HCT116 (cell line): ENCODE results near the gene CDH13. TPM values are rescaled to one million over a fixed set of nuclear protein-coding genes. Genes with fewer than 3 reads are reported as not detected.

ENCODE experiments used
- ATAC-seq: fragments of 200-7000 bp; cut with Tn5 transposase; 2 replicates; pipeline ENCODE4 v1.9.1; 2020; ENCODE audit warnings: mild to moderate bottlenecking, moderate library complexity
- BruUV-seq: library from RNA; stranded (reverse); fragments of 400-500 nt; replicated peaks from 2 replicates; lab custom pipeline; 2021; lab: Mats Ljungman, UMichigan
- CTCF ChIA-PET: fragments of 300-600 bp; sonication (Branson Sonifier 250); formaldehyde crosslinking; loops from one replicate; lab custom pipeline; 2021; ENCODE audit warnings: antibody characterized with exemption; lab: Charles Lee
- POLR2A ChIA-PET: fragments of 300-600, 350-600 bp; sonication (Branson Sonifier 250); formaldehyde crosslinking; loops from one replicate; lab custom pipeline; 2021; ENCODE audit warnings: antibody characterized with exemption; lab: Charles Lee
- RAD21 ChIA-PET, 2 experiments: fragments of 300-600 bp; sonication (Branson Sonifier 250); formaldehyde crosslinking; loops; one replicate each; lab custom pipeline; 2023; ENCODE audit warnings: low total read pairs in 2 of 2; ENCODE audit not compliant: uncharacterized antibody in 2 of 2, unreplicated experiment in 2 of 2, low non-redundant PET in 1 of 2; lab: Charles Lee
- DNase-seq: peaks from one replicate; pipeline ENCODE4 v3.0.0-alpha.2; 2010; ENCODE audit warnings: low read depth, low spot score
- H2AFZ ChIP-seq: fragments of 200-600 bp; shearing (Covaris generic), sonication (generic); 2 replicates; pipeline ENCODE4 v1.6.1; 2017; ENCODE audit warnings: low read depth, mixed run types, mixed read lengths, antibody characterized with exemption, low read length; ENCODE audit not compliant: poor library complexity, severe bottlenecking
- H3K27ac ChIP-seq: 2 replicates; pipeline ENCODE4 v1.5.1; 2012; ENCODE audit warnings: low read depth, low read length
- H3K27me3 ChIP-seq: fragments of 200-600 bp; sonication (generic); 2 replicates; pipeline ENCODE4 v1.6.1; 2016; ENCODE audit warnings: mixed run types, low read length, mixed read lengths; ENCODE audit not compliant: insufficient read depth
- H3K36me3 ChIP-seq, 2 experiments: fragments of 200-500 bp in 1 of 2; fragments of 200-600 bp in 1 of 2; sonication (Bioruptor generic) in 1 of 2; sonication (generic) in 1 of 2; 2 replicates each; pipeline versions ENCODE4 v1.5.1 to v1.6.1; 2014 to 2016; ENCODE audit warnings: low read length in 2 of 2, inconsistent platforms in 1 of 2, mixed read lengths in 1 of 2, mixed run types in 1 of 2; ENCODE audit not compliant: insufficient read depth in 2 of 2, control insufficient read depth in 1 of 2
- H3K4me1 ChIP-seq, 2 experiments: fragments of 200-600 bp in 1 of 2; sonication (generic) in 1 of 2; 2 replicates each; pipeline versions ENCODE4 v1.5.1 to v1.6.1; 2012 to 2017; ENCODE audit warnings: low read length in 2 of 2, inconsistent platforms in 1 of 2, mild to moderate bottlenecking in 1 of 2, mixed read lengths in 1 of 2, mixed run types in 1 of 2, moderate library complexity in 1 of 2; ENCODE audit not compliant: insufficient read depth in 2 of 2, control insufficient read depth in 1 of 2
- H3K4me2 ChIP-seq: fragments of 200-600 bp; sonication (generic); 2 replicates; pipeline ENCODE4 v1.6.1; 2017; ENCODE audit warnings: mixed run types, low read length, mixed read lengths
- H3K4me3 ChIP-seq, 2 experiments: fragments of 200-600 bp in 1 of 2; sonication (generic) in 1 of 2; replicated peaks in 1 of 2; 2 replicates each; pipeline ENCODE4 v1.5.1; 2011 to 2016; ENCODE audit warnings: low read length in 2 of 2, control low read depth in 1 of 2, low read depth in 1 of 2, mild to moderate bottlenecking in 1 of 2, mixed read lengths in 1 of 2, mixed run types in 1 of 2
- H3K79me2 ChIP-seq: fragments of 200-600 bp; sonication (generic); 2 replicates; pipeline ENCODE4 v1.6.1; 2017; ENCODE audit warnings: mild to moderate bottlenecking, mixed run types, low read length, moderate library complexity, mixed read lengths; ENCODE audit not compliant: insufficient read depth
- H3K9ac ChIP-seq: fragments of 200-600 bp; sonication (generic); 2 replicates; pipeline ENCODE4 v1.6.1; 2016; ENCODE audit warnings: low read length, mixed read lengths
- H3K9me2 ChIP-seq: fragments of 200-600 bp; sonication (generic), shearing (Covaris generic); 2 replicates; pipeline ENCODE4 v1.6.1; 2017; ENCODE audit warnings: mixed run types, mild to moderate bottlenecking, moderate library complexity; ENCODE audit not compliant: insufficient read depth
- H3K9me3 ChIP-seq, 2 experiments: fragments of 200-500 bp in 1 of 2; fragments of 200-600 bp in 1 of 2; sonication (Bioruptor generic) in 1 of 2; sonication (generic) in 1 of 2; 2 replicates each; pipeline ENCODE4 v1.6.1; 2014 to 2017; ENCODE audit warnings: low read length in 2 of 2, mixed read lengths in 2 of 2, inconsistent platforms in 1 of 2, low read depth in 1 of 2, mild to moderate bottlenecking in 1 of 2, mixed run types in 1 of 2, moderate library complexity in 1 of 2; ENCODE audit not compliant: control insufficient read depth in 1 of 2, insufficient read depth in 1 of 2
- H4K20me1 ChIP-seq: fragments of 200-600 bp; sonication (generic), shearing (Covaris generic); 2 replicates; pipeline ENCODE4 v1.6.1; 2017; ENCODE audit warnings: mixed run types, mild to moderate bottlenecking, moderate library complexity; ENCODE audit not compliant: insufficient read depth
- ATF3 ChIP-seq: IDR thresholded peaks from 2 replicates; pipeline ENCODE4 v1.6.1; 2012
- CBX3 ChIP-seq: IDR thresholded peaks from 2 replicates; pipeline ENCODE4 v1.6.1; 2012; ENCODE audit warnings: low read depth
- CEBPB ChIP-seq: IDR thresholded peaks from 2 replicates; pipeline ENCODE4 v1.6.1; 2012; ENCODE audit warnings: low read depth
- EGR1 ChIP-seq: IDR thresholded peaks from 2 replicates; pipeline ENCODE4 v1.6.1; 2012; ENCODE audit warnings: low read depth
- ELF1 ChIP-seq: IDR thresholded peaks from 2 replicates; pipeline ENCODE4 v1.6.1; 2012; ENCODE audit warnings: low read depth, borderline replicate concordance
- EZH2 ChIP-seq: fragments of 200-600 bp; sonication (generic); IDR thresholded peaks from 2 replicates; pipeline ENCODE4 v1.6.1; 2017; ENCODE audit warnings: antibody characterized with exemption, mixed run types
- EZH2phosphoT487 ChIP-seq: fragments of 200-600 bp; IDR thresholded peaks from 2 replicates; pipeline ENCODE4 v1.6.1; 2018; ENCODE audit warnings: antibody characterized with exemption, borderline replicate concordance
- FOSL1 ChIP-seq: IDR thresholded peaks from 2 replicates; pipeline ENCODE4 v1.6.1; 2012; ENCODE audit warnings: low read depth
- POLR2A ChIP-seq: IDR thresholded peaks from 2 replicates; pipeline ENCODE4 v1.7.0; 2011; ENCODE audit warnings: borderline replicate concordance; ENCODE audit not compliant: insufficient read depth, insufficient read length; ENCODE audit errors: extremely low read depth
- POLR2AphosphoS5 ChIP-seq: IDR thresholded peaks from 2 replicates; pipeline ENCODE4 v1.6.1; 2011; ENCODE audit warnings: mild to moderate bottlenecking, low read depth, low read length, moderate library complexity
- SIN3A ChIP-seq: IDR thresholded peaks from 2 replicates; pipeline ENCODE4 v1.6.1; 2012; ENCODE audit warnings: low read depth
- SRF ChIP-seq: IDR thresholded peaks from 2 replicates; pipeline ENCODE4 v1.6.1; 2012; ENCODE audit warnings: low read depth
- TCF7L2 ChIP-seq: IDR thresholded peaks from 2 replicates; pipeline ENCODE4 v1.7.0; 2011; ENCODE audit warnings: borderline replicate concordance, inconsistent platforms; ENCODE audit not compliant: insufficient read depth, insufficient read length; ENCODE audit errors: extremely low read depth
- ZBTB33 ChIP-seq: IDR thresholded peaks from 2 replicates; pipeline ENCODE4 v1.6.1; 2011; ENCODE audit warnings: mild to moderate bottlenecking, low read length, moderate library complexity; ENCODE audit not compliant: insufficient replicate concordance; ENCODE audit errors: extremely low read depth
- ZFX ChIP-seq: fragments of 450-650 bp; IDR thresholded peaks from 2 replicates; pipeline ENCODE4 v1.6.1; 2017
- ZNF274 ChIP-seq: fragments of 200-500 bp; sonication (Bioruptor generic); IDR thresholded peaks from 2 replicates; pipeline ENCODE4 v1.6.1; 2014; ENCODE audit warnings: mild to moderate bottlenecking, low read depth, low read length, inconsistent platforms
- intact Hi-C: fragments of 100-400 bp; cut with micrococcal nuclease; formaldehyde crosslinking; loops from 2 replicates; pipeline ENCODE4 v1.10.0; 2022
- total RNA-seq: library from RNA; stranded (reverse); gene quantifications from one replicate; pipeline ENCODE4 v1.2.1, GENCODE V29; 2021; ENCODE audit not compliant: unreplicated experiment
- TF ChIP-seq, protein P1 (sequence below): IDR thresholded peaks from 2 replicates; pipeline ENCODE4 v1.6.1; 2012
- TF ChIP-seq, protein P2 (sequence below), 3 experiments: fragments of 200-600 bp in 1 of 3; sonication (generic) in 1 of 3; IDR thresholded peaks in 2 of 3; conservative IDR thresholded peaks in 1 of 3; 2 replicates each; pipeline ENCODE4 v1.5.1; 2012 to 2017; ENCODE audit warnings: low read depth in 2 of 3, low read length in 2 of 3, antibody characterized with exemption in 1 of 3, borderline replicate concordance in 1 of 3, control low read depth in 1 of 3, mild to moderate bottlenecking in 1 of 3, mixed read lengths in 1 of 3, mixed run types in 1 of 3, moderate library complexity in 1 of 3; ENCODE audit not compliant: insufficient read depth in 1 of 3

Gene CDH13
- total RNA-seq, 1 experiment from 2014 or later: not detected

- Histone ChIP-seq H3K27me3 (no peaks in the 10 kb centered on the region), H4K20me1 (no peaks in the 10 kb centered on the region), H3K79me2 (no peaks in the 10 kb centered on the region), H3K4me2 (no peak overlapping the region), H3K27ac (no peak overlapping the region), H3K9me3 (peaks cover 0 to 22% of the 10 kb centered on the region in 2 experiments; a peak in 1 of 4 replicates), H3K36me3 (no peaks in the 10 kb centered on the region), H3K9me2 (no peaks in the 10 kb centered on the region), H2AFZ (no peak overlapping the region), H3K4me3 (no peak overlapping the region), H3K9ac (no peak overlapping the region), H3K4me1 (no peaks in the 10 kb centered on the region)
- POLR2A ChIA-PET: no interaction called here
- ATAC-seq (no peak), DNase-seq (no peak)
- no TSS peak for BruUV-seq
- CTCF ChIA-PET: no interaction called here
- RAD21 ChIA-PET: no interaction called here
- TF ChIP-seq ZNF274 (no peak), POLR2A (no peak), TCF7L2 (no peak), POLR2AphosphoS5 (no peak), ATF3 (no peak), FOSL1 (no peak), CEBPB (no peak), SIN3A (no peak), ZBTB33 (no peak), EZH2phosphoT487 (no peak), ELF1 (no peak), EZH2 (no peak), ZFX (no peak), CBX3 (no peak), EGR1 (no peak), SRF (no peak)
- TF ChIP-seq, protein P1, sequence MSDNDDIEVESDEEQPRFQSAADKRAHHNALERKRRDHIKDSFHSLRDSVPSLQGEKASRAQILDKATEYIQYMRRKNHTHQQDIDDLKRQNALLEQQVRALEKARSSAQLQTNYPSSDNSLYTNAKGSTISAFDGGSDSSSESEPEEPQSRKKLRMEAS: no peak
- TF ChIP-seq, protein P2, sequence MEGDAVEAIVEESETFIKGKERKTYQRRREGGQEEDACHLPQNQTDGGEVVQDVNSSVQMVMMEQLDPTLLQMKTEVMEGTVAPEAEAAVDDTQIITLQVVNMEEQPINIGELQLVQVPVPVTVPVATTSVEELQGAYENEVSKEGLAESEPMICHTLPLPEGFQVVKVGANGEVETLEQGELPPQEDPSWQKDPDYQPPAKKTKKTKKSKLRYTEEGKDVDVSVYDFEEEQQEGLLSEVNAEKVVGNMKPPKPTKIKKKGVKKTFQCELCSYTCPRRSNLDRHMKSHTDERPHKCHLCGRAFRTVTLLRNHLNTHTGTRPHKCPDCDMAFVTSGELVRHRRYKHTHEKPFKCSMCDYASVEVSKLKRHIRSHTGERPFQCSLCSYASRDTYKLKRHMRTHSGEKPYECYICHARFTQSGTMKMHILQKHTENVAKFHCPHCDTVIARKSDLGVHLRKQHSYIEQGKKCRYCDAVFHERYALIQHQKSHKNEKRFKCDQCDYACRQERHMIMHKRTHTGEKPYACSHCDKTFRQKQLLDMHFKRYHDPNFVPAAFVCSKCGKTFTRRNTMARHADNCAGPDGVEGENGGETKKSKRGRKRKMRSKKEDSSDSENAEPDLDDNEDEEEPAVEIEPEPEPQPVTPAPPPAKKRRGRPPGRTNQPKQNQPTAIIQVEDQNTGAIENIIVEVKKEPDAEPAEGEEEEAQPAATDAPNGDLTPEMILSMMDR (IDR thresholded peaks at IDR 0.05 in 2 of 3, conservative IDR thresholded peaks at IDR 0.05 in 1 of 3; ENCODE audit: borderline replicate concordance in 1 of 3, insufficient read depth in 1 of 3, low read depth in 2 of 3, low read length in 2 of 3): no peak
- intact Hi-C loops: no loop called here
Observed at GRCh38 chr16:83258366-83258928, 631.7 kb downstream of the CDH13 start.
